GM12878 (cell line): ENCODE data around the gene SFPQ.

Experiments
- CHD2 ChIP-seq: IDR thresholded peaks from 2 replicates; pipeline ENCODE4 v1.6.1; 2011; ENCODE audit warnings: low read depth, low read length, improper control_type of control experiment, borderline replicate concordance
- EP300 ChIP-seq, 2 experiments: fragments of 150-350 bp in 1 of 2; IDR thresholded peaks; 2 replicates each; pipeline ENCODE4 v1.6.1; 2011 to 2012; ENCODE audit warnings: low read depth in 2 of 2, low read length in 2 of 2, borderline replicate concordance in 1 of 2, improper control_type of control experiment in 1 of 2, inconsistent platforms in 1 of 2; ENCODE audit not compliant: control insufficient read depth in 1 of 2
- EZH2 ChIP-seq: IDR thresholded peaks from 2 replicates; pipeline ENCODE4 v1.6.1; 2012; ENCODE audit warnings: low read depth, mild to moderate bottlenecking, control low read depth, inconsistent platforms, low read length, borderline replicate concordance; ENCODE audit not compliant: control insufficient read depth
- MYB ChIP-seq: fragments of 150-350 bp; IDR thresholded peaks from 2 replicates; pipeline ENCODE4 v1.6.1; 2014; ENCODE audit warnings: mild to moderate bottlenecking, low read depth, low read length, borderline replicate concordance
- MYC ChIP-seq: IDR thresholded peaks from 2 replicates; pipeline ENCODE4 v1.6.1; 2011; ENCODE audit warnings: mild to moderate bottlenecking, low read length, moderate library complexity, inconsistent platforms; ENCODE audit not compliant: insufficient read depth, insufficient replicate concordance, insufficient read length, severe bottlenecking
- SIN3A ChIP-seq: IDR thresholded peaks from 2 replicates; pipeline ENCODE4 v1.6.1; 2012; ENCODE audit warnings: low read depth, low read length, improper control_type of control experiment
- SMC3 ChIP-seq: IDR thresholded peaks from 2 replicates; pipeline ENCODE4 v1.6.1; 2011; ENCODE audit warnings: low read length, improper control_type of control experiment, borderline replicate concordance
- TAF1 ChIP-seq: IDR thresholded peaks from 2 replicates; pipeline ENCODE4 v1.6.1; 2011; ENCODE audit warnings: mild to moderate bottlenecking, low read depth, low read length, borderline replicate concordance
- ZNF384 ChIP-seq: IDR thresholded peaks from 2 replicates; pipeline ENCODE4 v1.6.1; 2012; ENCODE audit warnings: low read depth, mild to moderate bottlenecking, low read length, improper control_type of control experiment, borderline replicate concordance
- TF ChIP-seq, protein P1 (sequence below): fragments of 450-650 bp; IDR thresholded peaks from 2 replicates; pipeline ENCODE4 v1.6.1; 2017; ENCODE audit warnings: mild to moderate bottlenecking

DNA sequence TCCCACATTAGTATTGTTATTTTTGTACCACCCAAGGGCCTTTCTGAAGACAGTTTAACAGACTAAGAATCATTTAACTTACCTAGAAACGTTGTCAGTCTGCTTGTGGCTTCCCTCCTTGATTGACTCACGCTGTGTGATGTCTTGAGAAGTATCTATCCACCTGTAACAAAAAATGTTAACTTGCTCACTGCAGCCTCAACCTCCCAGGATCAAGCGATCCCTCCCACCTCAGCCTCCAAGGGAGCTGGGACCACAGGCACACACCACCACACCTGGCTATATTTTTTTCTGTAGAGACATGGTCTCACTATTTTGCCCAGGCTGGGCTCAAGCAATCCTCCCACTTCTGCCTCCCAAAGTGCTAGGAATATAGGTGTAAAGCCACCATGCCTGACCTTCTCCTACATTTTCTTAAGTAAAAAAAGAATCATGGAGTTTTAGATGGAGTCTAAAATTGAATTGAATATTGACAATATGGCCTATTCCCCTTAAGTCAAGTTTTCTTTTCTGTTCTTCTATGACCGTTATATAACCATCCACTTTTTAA lies 15.6 kb downstream of the SFPQ start:
- TF ChIP-seq TAF1: no peak
- TF ChIP-seq MYB: no peak
- TF ChIP-seq CHD2: no peak
- TF ChIP-seq, protein P1, sequence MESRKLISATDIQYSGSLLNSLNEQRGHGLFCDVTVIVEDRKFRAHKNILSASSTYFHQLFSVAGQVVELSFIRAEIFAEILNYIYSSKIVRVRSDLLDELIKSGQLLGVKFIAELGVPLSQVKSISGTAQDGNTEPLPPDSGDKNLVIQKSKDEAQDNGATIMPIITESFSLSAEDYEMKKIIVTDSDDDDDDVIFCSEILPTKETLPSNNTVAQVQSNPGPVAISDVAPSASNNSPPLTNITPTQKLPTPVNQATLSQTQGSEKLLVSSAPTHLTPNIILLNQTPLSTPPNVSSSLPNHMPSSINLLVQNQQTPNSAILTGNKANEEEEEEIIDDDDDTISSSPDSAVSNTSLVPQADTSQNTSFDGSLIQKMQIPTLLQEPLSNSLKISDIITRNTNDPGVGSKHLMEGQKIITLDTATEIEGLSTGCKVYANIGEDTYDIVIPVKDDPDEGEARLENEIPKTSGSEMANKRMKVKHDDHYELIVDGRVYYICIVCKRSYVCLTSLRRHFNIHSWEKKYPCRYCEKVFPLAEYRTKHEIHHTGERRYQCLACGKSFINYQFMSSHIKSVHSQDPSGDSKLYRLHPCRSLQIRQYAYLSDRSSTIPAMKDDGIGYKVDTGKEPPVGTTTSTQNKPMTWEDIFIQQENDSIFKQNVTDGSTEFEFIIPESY: no peak
- no peak for TF ChIP-seq EP300 (IDR thresholded peaks at IDR 0.05; ENCODE audit: borderline replicate concordance in 1 of 2, control insufficient read depth in 1 of 2, low read depth in 2 of 2, low read length in 2 of 2)
- no peak for TF ChIP-seq MYC
- TF ChIP-seq SMC3: no peak
- TF ChIP-seq SIN3A: no peak
- TF ChIP-seq EZH2: no peak
- TF ChIP-seq ZNF384: no peak
